GM21390 (cell line): Measurements from ENCODE around the gene PTPRM.

Experiments used
- ATAC-seq: cut with Tn5 transposase; IDR thresholded peaks from one replicate; pipeline ENCODE4 v1.9.1; 2021; ENCODE audit not compliant: unreplicated experiment

Gene PTPRM

GRCh38 chr18:8401606-8402005, 834.5 kb downstream of the PTPRM start:
- ATAC-seq: no peak

DNA sequence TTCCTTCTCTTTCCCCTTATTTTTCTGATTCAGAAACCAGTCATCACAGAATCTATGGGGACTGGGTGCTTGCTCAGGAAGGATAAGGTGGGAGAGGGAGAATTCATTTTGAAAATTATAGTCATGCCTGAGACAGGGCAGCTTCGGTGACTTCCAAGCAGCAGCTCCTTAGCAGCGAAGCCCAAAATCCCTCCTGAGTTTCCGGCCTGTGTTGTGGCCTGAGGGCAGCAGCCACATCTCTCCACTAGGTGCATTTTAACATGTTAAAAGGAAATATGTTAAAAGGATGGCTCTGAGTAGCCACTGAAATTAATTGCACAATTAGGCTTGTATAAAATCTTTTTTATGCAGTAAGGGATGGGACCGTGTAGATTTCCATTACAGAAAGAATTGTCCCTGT, 835.1 kb downstream of the PTPRM start:
- ATAC-seq: no peak

- no peak for ATAC-seq
These were observed 836.6 kb downstream of the PTPRM start for GRCh38 chr18:8403713-8404112.

GRCh38 chr18:8406186-8406867, 839.2 kb downstream of the PTPRM start:
- no peak for ATAC-seq

DNA sequence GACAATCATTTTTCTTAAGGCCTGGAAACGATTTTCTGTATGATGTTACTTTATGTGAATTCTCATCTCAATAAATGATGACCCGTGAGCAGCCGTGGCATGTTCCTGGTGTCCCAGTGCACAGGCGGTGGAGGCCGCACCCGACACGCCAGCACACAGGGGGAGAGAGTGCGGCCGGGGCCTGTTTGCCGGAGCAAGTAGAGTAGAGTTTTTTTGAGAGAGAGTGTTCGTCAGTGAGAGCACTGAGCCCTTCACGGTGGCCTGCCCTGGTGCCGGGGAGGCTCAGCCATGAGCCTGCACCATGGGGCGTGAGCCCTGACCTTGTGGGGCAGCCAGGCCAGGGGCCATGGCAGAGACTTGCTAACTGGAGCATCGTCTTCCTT, 839.7 kb downstream of the PTPRM start:
- no peak for ATAC-seq

DNA sequence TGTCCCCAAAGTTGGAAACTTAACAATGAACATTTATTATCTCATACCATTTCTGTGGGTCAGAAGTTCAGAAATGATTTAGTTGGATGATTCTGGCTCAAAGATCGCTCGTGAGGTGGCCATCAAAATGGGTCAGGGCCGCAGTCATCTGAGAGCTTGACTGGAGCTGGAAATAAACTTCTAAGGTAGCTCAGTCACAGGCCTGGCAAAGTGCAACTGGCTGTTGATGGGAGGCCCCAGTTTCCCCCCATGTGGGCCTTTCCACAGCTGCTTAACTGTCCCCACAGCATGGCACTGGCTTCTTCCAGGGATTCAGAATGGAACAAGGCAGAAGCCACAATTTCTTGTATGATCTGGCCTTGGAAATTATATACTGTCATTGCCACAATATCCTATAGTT, 842.0 kb downstream of the PTPRM start:
- no peak for ATAC-seq

DNA sequence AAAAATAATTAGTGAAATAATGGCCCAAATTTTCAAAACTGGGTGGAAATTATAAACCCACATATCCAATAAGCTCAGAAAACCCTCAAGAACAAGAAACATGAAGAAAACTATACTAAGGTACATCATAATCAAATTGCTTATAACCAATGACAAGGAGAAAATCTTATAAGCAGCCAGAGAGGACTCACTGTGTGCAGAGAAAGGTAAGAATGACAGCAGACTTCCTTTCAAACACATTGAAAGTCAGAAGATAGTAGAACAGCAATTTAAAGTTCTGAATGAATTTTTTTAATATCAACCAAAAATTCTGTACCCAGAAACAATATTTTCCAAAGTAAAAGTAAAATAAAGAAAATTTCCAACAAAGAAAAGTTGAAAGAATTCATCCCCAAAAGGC, 844.4 kb downstream of the PTPRM start:
- no peak for ATAC-seq

DNA sequence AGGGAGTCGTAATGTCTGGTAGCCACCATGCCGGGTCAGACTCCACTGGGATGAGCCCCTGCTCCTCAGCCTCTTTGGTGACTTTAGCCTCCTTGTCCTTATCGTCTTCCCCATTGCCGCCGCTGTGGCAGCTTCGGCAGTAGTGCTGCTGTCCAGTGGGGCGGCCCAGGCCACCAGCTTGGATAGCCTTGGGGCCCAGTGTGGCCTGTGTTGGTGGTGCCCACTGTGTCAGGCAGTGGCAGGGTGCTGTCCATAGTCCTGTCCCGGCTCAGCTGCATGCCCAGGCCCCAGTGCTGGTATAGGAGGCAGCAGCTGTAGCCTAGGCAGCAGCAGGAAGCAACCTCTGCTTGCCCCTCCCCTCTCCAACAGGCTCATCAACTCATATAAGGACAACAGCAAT, 845.0 kb downstream of the PTPRM start:
- ATAC-seq: no peak

GRCh38 chr18:8413189-8413588, 846.1 kb downstream of the PTPRM start:
- ATAC-seq: no peak

GRCh38 chr18:8413751-8414150, 846.6 kb downstream of the PTPRM start:
- no peak for ATAC-seq

DNA sequence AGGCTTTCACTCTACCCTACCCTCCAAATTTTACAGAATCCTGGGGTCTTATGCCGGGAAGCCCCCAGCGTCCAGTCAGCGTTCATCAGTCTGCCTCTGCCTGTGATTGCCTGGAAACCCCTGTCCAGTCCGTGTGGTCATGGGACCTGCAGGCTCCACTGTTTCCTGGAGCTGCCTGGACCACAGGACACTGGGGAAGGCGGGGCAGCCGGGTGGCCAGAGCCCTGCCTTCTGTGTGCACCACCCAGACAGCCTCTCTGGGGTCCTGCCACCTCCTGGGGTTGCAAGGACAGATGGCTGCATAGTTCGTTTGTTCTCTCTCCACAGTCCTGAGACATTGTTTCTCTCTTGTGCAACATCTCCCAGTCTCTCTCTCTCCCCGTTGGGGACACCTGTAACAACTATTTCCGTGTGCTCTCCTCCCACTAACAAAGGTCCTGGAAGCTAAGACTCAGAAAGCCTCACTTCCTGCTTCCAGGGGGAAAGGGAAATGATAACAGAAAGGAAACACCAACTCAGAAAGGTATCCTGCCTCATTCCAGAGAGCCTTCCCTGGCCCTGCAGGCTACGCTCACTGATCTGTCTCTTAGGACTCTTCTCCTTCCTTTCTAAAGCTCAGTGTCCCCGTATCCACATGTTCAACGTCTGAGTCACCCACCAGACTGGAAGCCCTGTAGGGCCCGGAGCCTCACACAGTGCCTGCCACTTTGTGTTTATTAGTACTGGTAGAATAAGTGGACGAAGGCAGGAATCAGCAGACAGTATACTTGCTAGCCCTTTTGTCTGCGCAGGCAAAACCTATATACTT, 849.3 kb downstream of the PTPRM start:
- ATAC-seq: no peak

GRCh38 chr18:8422391-8422790, 855.3 kb downstream of the PTPRM start:
- no peak for ATAC-seq

- no peak for ATAC-seq
These were observed 856.0 kb downstream of the PTPRM start for GRCh38 chr18:8423051-8423557.

GRCh38 chr18:8424481-8424880, 857.4 kb downstream of the PTPRM start:
- ATAC-seq: no peak

DNA sequence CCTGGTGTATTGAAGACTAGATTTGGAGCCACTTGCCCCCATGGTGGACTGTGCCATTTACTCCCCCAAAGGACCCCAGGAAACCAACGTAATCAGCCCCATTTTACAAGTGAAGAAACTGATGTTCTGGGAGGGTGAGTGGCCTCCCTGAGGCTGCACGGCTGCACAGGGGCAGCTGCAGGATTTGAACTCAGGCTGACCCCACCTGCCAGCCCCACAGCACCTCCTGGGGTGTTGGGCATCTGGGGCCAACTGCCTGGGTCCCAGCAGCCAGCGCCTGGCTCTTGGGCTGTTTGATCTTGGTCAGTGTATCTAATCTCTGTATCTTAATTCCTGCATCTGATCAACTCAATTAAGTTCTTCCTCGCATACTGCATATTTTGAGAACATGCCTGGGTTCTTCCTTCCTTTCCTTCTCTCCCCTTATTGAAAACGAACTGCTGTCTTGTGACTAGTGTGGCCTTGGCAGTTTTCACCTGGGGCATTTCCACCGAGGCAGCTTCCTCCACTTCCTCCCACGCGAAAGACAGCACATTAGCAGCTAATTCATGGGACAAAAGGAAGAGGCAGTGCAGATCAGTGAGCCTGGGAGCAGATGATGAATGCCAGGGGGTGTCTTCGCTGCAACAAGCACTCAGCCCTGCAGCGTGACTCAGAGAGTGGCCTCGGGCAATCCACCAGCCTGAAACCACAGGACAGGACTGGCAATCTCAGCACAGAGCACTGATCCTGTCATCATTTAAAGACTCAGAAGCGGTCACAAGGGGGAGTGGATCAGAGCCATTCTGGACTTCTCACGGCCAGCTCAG, 858.0 kb downstream of the PTPRM start:
- no peak for ATAC-seq

GRCh38 chr18:8426401-8426800, 859.3 kb downstream of the PTPRM start:
- ATAC-seq: no peak

DNA sequence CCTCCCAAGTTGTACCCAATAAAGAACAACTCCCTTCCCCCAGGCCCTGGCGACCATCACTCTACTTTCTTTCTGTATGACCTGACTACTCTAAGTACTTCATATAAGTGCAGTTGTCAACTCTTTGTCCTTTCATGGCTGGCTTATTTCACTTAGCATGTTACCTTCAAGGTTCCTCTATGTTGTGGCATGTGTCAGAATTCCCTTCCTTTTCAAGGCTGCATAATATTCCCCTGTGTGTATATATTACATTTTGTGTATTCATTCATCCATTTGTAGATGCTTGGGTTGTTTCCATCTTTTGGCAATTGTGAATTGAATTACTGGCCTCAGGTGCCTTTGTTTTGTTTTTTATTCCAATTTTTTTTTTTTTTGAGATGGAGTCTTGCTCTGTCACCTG, 860.2 kb downstream of the PTPRM start:
- no peak for ATAC-seq

- no peak for ATAC-seq
These were observed 861.8 kb downstream of the PTPRM start for GRCh38 chr18:8428951-8429350.

GRCh38 chr18:8431036-8431435, 863.9 kb downstream of the PTPRM start:
- no peak for ATAC-seq

GRCh38 chr18:8433323-8433722, 866.2 kb downstream of the PTPRM start:
- ATAC-seq: no peak

GRCh38 chr18:8433771-8434170, 866.7 kb downstream of the PTPRM start:
- no peak for ATAC-seq

DNA sequence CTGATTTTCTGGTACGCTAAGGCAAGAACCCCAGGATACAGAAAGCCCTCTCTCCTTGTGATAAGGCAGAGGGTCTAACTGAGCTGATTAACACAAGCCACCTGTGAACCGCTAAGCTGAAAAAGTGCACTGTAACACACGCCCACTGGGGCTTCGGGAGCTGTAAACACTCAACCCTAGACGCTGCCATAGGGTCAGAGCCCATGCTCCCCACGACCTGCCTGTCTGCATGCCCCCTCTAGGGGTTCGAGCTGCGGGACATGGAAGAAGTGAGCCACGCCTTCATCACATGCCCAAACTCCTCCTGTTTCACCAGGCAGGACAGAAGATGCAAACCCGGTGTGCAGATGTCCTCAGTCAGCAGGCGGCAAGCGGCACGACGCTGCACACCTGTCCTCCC, 868.3 kb downstream of the PTPRM start:
- no peak for ATAC-seq
